K562 (cell line): ENCODE results near the gene CDKN2AIP. TPM values are rescaled to one million over a fixed set of nuclear protein-coding genes. Genes with fewer than 3 reads are reported as not detected.
A peak's percentile ranks its signal among the peaks of the same experiment; 100 is the strongest.

ENCODE experiments used
- BHLHE40 ChIP-seq: IDR thresholded peaks from 2 replicates; pipeline ENCODE4 v1.6.1; 2011; ENCODE audit warnings: low read length, improper control_type of control experiment
- ETV1 ChIP-seq: fragments of 450-650 bp; conservative IDR thresholded peaks from 2 replicates; pipeline ENCODE4 v1.6.1; 2016; ENCODE audit warnings: missing genetic modification characterization, control low read depth, low read depth, missing compliant biosample characterization
- GTF2F1 ChIP-seq: IDR thresholded peaks from 2 replicates; pipeline ENCODE4 v1.6.1; 2011; ENCODE audit warnings: low read depth, low read length, improper control_type of control experiment
- MCM2 ChIP-seq: fragments of 450-650 bp; IDR thresholded peaks from 2 replicates; pipeline ENCODE4 v1.6.1; 2017; ENCODE audit warnings: low read depth, mild to moderate bottlenecking
- MTF1 ChIP-seq: fragments of 250-450 bp; sonication (Bioruptor Pico); IDR thresholded peaks from 2 replicates; pipeline ENCODE4 v1.9.0; 2021; ENCODE audit warnings: moderate library complexity, mild to moderate bottlenecking, inconsistent platforms, borderline replicate concordance
- NR1H2 ChIP-seq: sonication (generic); formaldehyde crosslinking; IDR thresholded peaks from 2 replicates; pipeline ENCODE4 v1.4.0; 2020; ENCODE audit warnings: mild to moderate bottlenecking, missing genetic modification reagents
- SAFB2 ChIP-seq: fragments of 200-400 bp; formaldehyde crosslinking; IDR thresholded peaks from 2 replicates; pipeline ENCODE4 v1.6.1; 2018; ENCODE audit warnings: borderline replicate concordance, low read length, low read depth, moderate library complexity; ENCODE audit not compliant: severe bottlenecking
- SFPQ ChIP-seq: fragments of 200-400 bp; formaldehyde crosslinking; IDR thresholded peaks from 2 replicates; pipeline ENCODE4 v1.6.1; 2017; ENCODE audit warnings: mild to moderate bottlenecking, low read depth, low read length, moderate library complexity
- TOE1 ChIP-seq, 2 experiments: fragments of 450-650 bp in 1 of 2; sonication (generic) in 1 of 2; formaldehyde crosslinking in 1 of 2; IDR thresholded peaks; 2 replicates each; pipeline versions ENCODE4 v1.7.1 to v1.8.0; 2016 to 2022; ENCODE audit warnings: borderline replicate concordance in 2 of 2, mild to moderate bottlenecking in 2 of 2, antibody characterized with exemption in 1 of 2, inconsistent platforms in 1 of 2, low read depth in 1 of 2, missing genetic modification reagents in 1 of 2, moderate library complexity in 1 of 2
- ZC3H11A ChIP-seq: IDR thresholded peaks from 2 replicates; pipeline ENCODE4 v1.6.1; 2012; ENCODE audit warnings: low read depth, low read length, improper control_type of control experiment
- ZNF224 ChIP-seq: sonication (generic); formaldehyde crosslinking; IDR thresholded peaks from 2 replicates; pipeline ENCODE4 v1.8.0; 2022; ENCODE audit warnings: mild to moderate bottlenecking, missing genetic modification reagents
- ZNF277 ChIP-seq: fragments of 250-450 bp; sonication (Bioruptor Pico); IDR thresholded peaks from 2 replicates; pipeline ENCODE4 v1.8.0; 2022; ENCODE audit warnings: inconsistent platforms, mild to moderate bottlenecking, moderate library complexity, borderline replicate concordance
- polyA plus RNA-seq, 8 experiments: library from polyadenylated mRNA; depleted of rRNA in 4 of 8; stranded (reverse) in 5 of 8; unstranded in 3 of 8; fragments of >200 nt; fragmentation: Nextera tagmentation in 2 of 8; fragmentation: Illumina TruSeq in 1 of 8; extraction: Ambion mirVana in 2 of 8; extraction: Trizol in 1 of 8; gene quantifications; 2 replicates each; pipeline versions ENCODE4 v1.2.1 to v1.2.3, GENCODE V29; 2011 to 2014; ENCODE audit warnings: inconsistent platforms in 1 of 8, missing spikeins in 1 of 8
- total RNA-seq, 7 experiments: library from RNA; depleted of rRNA in 6 of 7; stranded (reverse); fragments of >200 nt in 6 of 7; fragmentation: Illumina TruSeq in 2 of 7; extraction: Trizol in 2 of 7; gene quantifications; 2 replicates each; pipeline versions ENCODE4 v1.2.1 to v1.2.3, GENCODE V29; 2011 to 2021; ENCODE audit warnings: low replicate concordance in 1 of 7
- TF ChIP-seq, protein P1 (sequence below): sonication (generic); formaldehyde crosslinking; IDR thresholded peaks from 2 replicates; pipeline ENCODE4 v1.8.0; 2023; ENCODE audit warnings: missing genetic modification reagents, mild to moderate bottlenecking, borderline replicate concordance
- TF ChIP-seq, protein P2 (sequence below): sonication (generic); formaldehyde crosslinking; IDR thresholded peaks from 2 replicates; pipeline ENCODE4 v1.8.0; 2022; ENCODE audit warnings: mild to moderate bottlenecking, low read depth, missing genetic modification reagents

Gene CDKN2AIP
- total and polyA plus RNA-seq, 9 of the 15 experiments (the other 6 are each of a cell fraction or from before 2014, with no cell fraction given): 5.9 to 22.0 (median 19.7) TPM

DNA sequence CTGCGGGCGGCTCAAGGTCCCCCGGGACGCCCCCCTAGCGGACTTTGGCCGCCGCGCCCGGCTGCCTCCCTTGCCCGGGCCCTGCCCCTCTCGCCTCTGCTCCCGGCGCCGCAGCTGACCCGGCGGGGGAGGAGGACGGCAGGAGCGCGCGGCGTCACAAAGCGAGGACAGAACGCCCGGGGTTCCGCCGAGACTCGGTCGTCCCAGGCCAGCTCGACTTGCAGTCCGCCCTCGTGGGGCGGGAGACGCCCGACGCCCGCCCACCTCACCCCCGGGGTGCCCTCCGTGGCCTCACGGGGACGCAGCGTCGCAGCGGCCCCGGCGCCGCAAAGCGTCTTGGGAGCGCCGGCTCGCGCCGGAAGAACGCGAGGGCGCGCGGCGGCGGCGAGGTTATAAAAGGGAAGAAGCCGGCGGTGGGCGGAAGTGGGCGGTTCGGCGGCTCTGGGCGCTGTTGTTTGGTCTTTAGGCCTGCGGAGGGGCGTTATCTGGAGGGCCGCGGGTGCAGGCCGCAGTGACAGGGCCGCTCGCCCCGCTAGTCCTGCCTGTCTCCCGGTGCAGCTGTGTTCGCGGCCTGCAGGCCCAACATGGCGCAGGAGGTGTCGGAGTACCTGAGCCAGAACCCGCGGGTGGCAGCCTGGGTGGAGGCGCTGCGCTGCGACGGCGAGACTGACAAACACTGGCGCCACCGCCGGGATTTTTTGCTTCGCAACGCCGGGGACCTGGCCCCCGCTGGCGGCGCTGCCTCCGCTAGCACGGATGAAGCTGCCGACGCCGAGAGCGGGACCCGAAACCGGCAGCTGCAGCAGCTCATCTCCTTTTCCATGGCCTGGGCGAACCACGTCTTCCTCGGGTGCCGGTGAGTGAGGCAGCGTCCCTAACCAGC, at the start of gene CDKN2AIP (continued):
- TF ChIP-seq, protein P1, sequence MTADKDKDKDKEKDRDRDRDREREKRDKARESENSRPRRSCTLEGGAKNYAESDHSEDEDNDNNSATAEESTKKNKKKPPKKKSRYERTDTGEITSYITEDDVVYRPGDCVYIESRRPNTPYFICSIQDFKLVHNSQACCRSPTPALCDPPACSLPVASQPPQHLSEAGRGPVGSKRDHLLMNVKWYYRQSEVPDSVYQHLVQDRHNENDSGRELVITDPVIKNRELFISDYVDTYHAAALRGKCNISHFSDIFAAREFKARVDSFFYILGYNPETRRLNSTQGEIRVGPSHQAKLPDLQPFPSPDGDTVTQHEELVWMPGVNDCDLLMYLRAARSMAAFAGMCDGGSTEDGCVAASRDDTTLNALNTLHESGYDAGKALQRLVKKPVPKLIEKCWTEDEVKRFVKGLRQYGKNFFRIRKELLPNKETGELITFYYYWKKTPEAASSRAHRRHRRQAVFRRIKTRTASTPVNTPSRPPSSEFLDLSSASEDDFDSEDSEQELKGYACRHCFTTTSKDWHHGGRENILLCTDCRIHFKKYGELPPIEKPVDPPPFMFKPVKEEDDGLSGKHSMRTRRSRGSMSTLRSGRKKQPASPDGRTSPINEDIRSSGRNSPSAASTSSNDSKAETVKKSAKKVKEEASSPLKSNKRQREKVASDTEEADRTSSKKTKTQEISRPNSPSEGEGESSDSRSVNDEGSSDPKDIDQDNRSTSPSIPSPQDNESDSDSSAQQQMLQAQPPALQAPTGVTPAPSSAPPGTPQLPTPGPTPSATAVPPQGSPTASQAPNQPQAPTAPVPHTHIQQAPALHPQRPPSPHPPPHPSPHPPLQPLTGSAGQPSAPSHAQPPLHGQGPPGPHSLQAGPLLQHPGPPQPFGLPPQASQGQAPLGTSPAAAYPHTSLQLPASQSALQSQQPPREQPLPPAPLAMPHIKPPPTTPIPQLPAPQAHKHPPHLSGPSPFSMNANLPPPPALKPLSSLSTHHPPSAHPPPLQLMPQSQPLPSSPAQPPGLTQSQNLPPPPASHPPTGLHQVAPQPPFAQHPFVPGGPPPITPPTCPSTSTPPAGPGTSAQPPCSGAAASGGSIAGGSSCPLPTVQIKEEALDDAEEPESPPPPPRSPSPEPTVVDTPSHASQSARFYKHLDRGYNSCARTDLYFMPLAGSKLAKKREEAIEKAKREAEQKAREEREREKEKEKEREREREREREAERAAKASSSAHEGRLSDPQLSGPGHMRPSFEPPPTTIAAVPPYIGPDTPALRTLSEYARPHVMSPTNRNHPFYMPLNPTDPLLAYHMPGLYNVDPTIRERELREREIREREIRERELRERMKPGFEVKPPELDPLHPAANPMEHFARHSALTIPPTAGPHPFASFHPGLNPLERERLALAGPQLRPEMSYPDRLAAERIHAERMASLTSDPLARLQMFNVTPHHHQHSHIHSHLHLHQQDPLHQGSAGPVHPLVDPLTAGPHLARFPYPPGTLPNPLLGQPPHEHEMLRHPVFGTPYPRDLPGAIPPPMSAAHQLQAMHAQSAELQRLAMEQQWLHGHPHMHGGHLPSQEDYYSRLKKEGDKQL (CRISPR knock-in tag): no peak
- TF ChIP-seq MCM2: no peak
- peak; percentile 79 for TF ChIP-seq GTF2F1
- TF ChIP-seq ZNF224 (CRISPR knock-in tag): no peak
- peak; percentile 75 for TF ChIP-seq ETV1 (tag)
- TF ChIP-seq SFPQ: no peak
- TF ChIP-seq TOE1 (IDR thresholded peaks at IDR 0.05; ENCODE audit: borderline replicate concordance): peak; percentile 41; the same call in 1 of the 2 replicates
- TF ChIP-seq TOE1 (CRISPR knock-in tag; IDR thresholded peaks at IDR 0.05; ENCODE audit: borderline replicate concordance, low read depth): 0 out of 2 replicates have a peak, but pooled peaks have one; percentile 30
- TF ChIP-seq ZNF277 (CRISPR knock-in tag): no peak
- TF ChIP-seq SAFB2: no peak
- TF ChIP-seq, protein P2, sequence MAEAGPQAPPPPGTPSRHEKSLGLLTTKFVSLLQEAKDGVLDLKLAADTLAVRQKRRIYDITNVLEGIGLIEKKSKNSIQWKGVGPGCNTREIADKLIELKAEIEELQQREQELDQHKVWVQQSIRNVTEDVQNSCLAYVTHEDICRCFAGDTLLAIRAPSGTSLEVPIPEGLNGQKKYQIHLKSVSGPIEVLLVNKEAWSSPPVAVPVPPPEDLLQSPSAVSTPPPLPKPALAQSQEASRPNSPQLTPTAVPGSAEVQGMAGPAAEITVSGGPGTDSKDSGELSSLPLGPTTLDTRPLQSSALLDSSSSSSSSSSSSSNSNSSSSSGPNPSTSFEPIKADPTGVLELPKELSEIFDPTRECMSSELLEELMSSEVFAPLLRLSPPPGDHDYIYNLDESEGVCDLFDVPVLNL (CRISPR knock-in tag): peak; percentile 43; the same call in 1 of the 2 replicates
- no peak for TF ChIP-seq MTF1 (CRISPR knock-in tag)
- TF ChIP-seq ZC3H11A: no peak
- TF ChIP-seq NR1H2: peak; percentile 95
- peak; percentile 28 for TF ChIP-seq BHLHE40
